Endodermal cell (in vitro differentiated cells): ENCODE measurements around the gene ADAM22. TPM values are rescaled to one million over a fixed set of nuclear protein-coding genes. Genes with fewer than 3 reads are reported as not detected.
"Not testable (repeated sequence)": the region's sequence is repeated elsewhere in the genome, so short reads cannot be mapped to it uniquely, and the experiment has no call there.

Source experiments
- DNase-seq: peaks from one replicate; pipeline ENCODE4 v3.0.0-alpha.2; 2017
- H3K27ac ChIP-seq: 2 replicates; pipeline ENCODE4 v1.5.1; 2013; ENCODE audit warnings: mild to moderate bottlenecking, low read depth, low read length, moderate library complexity
- H3K27me3 ChIP-seq: 2 replicates; pipeline ENCODE4 v1.6.1; 2013; ENCODE audit warnings: mild to moderate bottlenecking, low read length, moderate library complexity; ENCODE audit not compliant: insufficient read depth, control insufficient read depth, poor library complexity, severe bottlenecking
- H3K36me3 ChIP-seq: 2 replicates; pipeline ENCODE4 v1.7.0; 2013; ENCODE audit warnings: mild to moderate bottlenecking, low read length, moderate library complexity; ENCODE audit not compliant: control insufficient read depth, insufficient read depth
- H3K4me1 ChIP-seq: one replicate; pipeline ENCODE4 v1.7.0; 2013; ENCODE audit warnings: low read length; ENCODE audit not compliant: control insufficient read depth, insufficient read depth
- H3K4me3 ChIP-seq: 2 replicates; pipeline ENCODE4 v1.5.1; 2013; ENCODE audit warnings: mild to moderate bottlenecking, low read length, moderate library complexity
- H3K9ac ChIP-seq: 2 replicates; pipeline ENCODE4 v1.6.1; 2013; ENCODE audit warnings: mild to moderate bottlenecking, low read length, moderate library complexity; ENCODE audit not compliant: poor library complexity, severe bottlenecking; ENCODE audit errors: extremely low read depth
- H3K9me3 ChIP-seq: 2 replicates; pipeline ENCODE4 v1.6.1; 2013; ENCODE audit warnings: mild to moderate bottlenecking, low read length, moderate library complexity; ENCODE audit not compliant: control insufficient read depth
- H3K27ac Mint-ChIP-seq: 2 replicates; pipeline ENCODE4 v1.8.0; 2020; ENCODE audit warnings: mixed read lengths
- H3K27me3 Mint-ChIP-seq: 2 replicates; pipeline ENCODE4 v1.8.0; 2021; ENCODE audit warnings: mild to moderate bottlenecking, mixed read lengths; ENCODE audit not compliant: insufficient read depth
- H3K36me3 Mint-ChIP-seq: 2 replicates; pipeline ENCODE4 v1.8.0; 2020; ENCODE audit warnings: low read depth, mixed read lengths
- H3K4me1 Mint-ChIP-seq: 2 replicates; pipeline ENCODE4 v1.8.0; 2020; ENCODE audit warnings: mixed read lengths
- H3K4me3 Mint-ChIP-seq: 2 replicates; pipeline ENCODE4 v1.8.0; 2020; ENCODE audit warnings: mild to moderate bottlenecking, moderate library complexity, mixed read lengths
- H3K9me3 Mint-ChIP-seq: 2 replicates; pipeline ENCODE4 v1.8.0; 2020; ENCODE audit warnings: mild to moderate bottlenecking, mixed read lengths
- CTCF ChIP-seq: fragments of 200-600 bp; sonication (generic); conservative IDR thresholded peaks from 2 replicates; pipeline ENCODE4 v1.5.0; 2021; ENCODE audit warnings: antibody characterized with exemption, mild to moderate bottlenecking
- WGBS, 2 experiments: methylation state at CpG; one replicate each; pipeline versions ENCODE4 v1.1.5 to v1.1.7; 2013; ENCODE audit warnings: missing lambda C conversion rate in 2 of 2, mixed read lengths in 1 of 2; ENCODE audit not compliant: insufficient coverage in 1 of 2, insufficient read length in 1 of 2; 5-methylcytosine and 5-hydroxymethylcytosine counted together
- total RNA-seq, 2 donors: library from RNA; stranded (reverse); fragmentation: NEBNext Ultra II Directional in 1 of 2; extraction: Animal tissue kit (Norgen Biotek cat#: 25700) in 1 of 2; gene quantifications; 2 replicates in 1 of 2; 3 replicates in 1 of 2; pipeline ENCODE4 v1.2.1, GENCODE V29; 2021

ADAM22 gene
- total RNA-seq, 2 donors from 2014 or later: 10.9 to 11.5 TPM

GRCh38 chr7:88153378-88153777, 219.3 kb downstream of the ADAM22 start:
- H3K4me3 Mint-ChIP-seq: no peak overlapping the region
- peaks cover 2% of the 10 kb centered on the region for H3K9me3 ChIP-seq
- no peaks in the 10 kb centered on the region for H3K27me3 ChIP-seq
- no peak overlapping the region for H3K27ac Mint-ChIP-seq
- peaks cover 5% of the 10 kb centered on the region for H3K36me3 Mint-ChIP-seq
- no peaks in the 10 kb centered on the region for H3K36me3 ChIP-seq
- no peaks in the 10 kb centered on the region for H3K4me1 ChIP-seq
- no peak overlapping the region for H3K9ac ChIP-seq
- H3K4me3 ChIP-seq: no peak overlapping the region
- peaks cover 11% of the 10 kb centered on the region for H3K4me1 Mint-ChIP-seq
- H3K9me3 Mint-ChIP-seq: peaks cover 5% of the 10 kb centered on the region
- no peaks in the 10 kb centered on the region for H3K27me3 Mint-ChIP-seq
- DNase-seq: no peak
- no peak overlapping the region for H3K27ac ChIP-seq
- TF ChIP-seq CTCF: no peak

GRCh38 chr7:88155756-88156155, 221.7 kb downstream of the ADAM22 start:
- no peak overlapping the region for H3K9ac ChIP-seq
- no peak overlapping the region for H3K27ac ChIP-seq
- H3K36me3 ChIP-seq: no peaks in the 10 kb centered on the region
- no peaks in the 10 kb centered on the region for H3K4me1 ChIP-seq
- no peak overlapping the region for H3K27ac Mint-ChIP-seq
- peaks cover 21% of the 10 kb centered on the region for H3K9me3 Mint-ChIP-seq
- H3K4me3 Mint-ChIP-seq: no peak overlapping the region
- 90 to 97% methylated on average over 3 to 4 of the region's 4 CpGs for WGBS, 2 experiments
- no peaks in the 10 kb centered on the region for H3K27me3 Mint-ChIP-seq
- H3K4me1 Mint-ChIP-seq: peaks cover 11% of the 10 kb centered on the region
- H3K4me3 ChIP-seq: no peak overlapping the region
- peaks cover 17% of the 10 kb centered on the region for H3K36me3 Mint-ChIP-seq
- no peak for DNase-seq
- H3K27me3 ChIP-seq: no peaks in the 10 kb centered on the region
- peaks cover 7% of the 10 kb centered on the region for H3K9me3 ChIP-seq
- TF ChIP-seq CTCF: no peak

- Mint-ChIP-seq H3K27ac (no peak overlapping the region), H3K4me1 (peaks cover 5% of the 10 kb centered on the region), H3K36me3 (peaks cover 17% of the 10 kb centered on the region), H3K27me3 (no peaks in the 10 kb centered on the region), H3K9me3 (peaks cover 23% of the 10 kb centered on the region), H3K4me3 (no peak overlapping the region)
- no peak for DNase-seq
- H3K4me3 ChIP-seq: no peak overlapping the region
- H3K36me3 ChIP-seq: no peaks in the 10 kb centered on the region
- no peak for TF ChIP-seq CTCF
- H3K27me3 ChIP-seq: no peaks in the 10 kb centered on the region
- peaks cover 7% of the 10 kb centered on the region for H3K9me3 ChIP-seq
- no peak overlapping the region for H3K27ac ChIP-seq
- WGBS, 2 experiments: 56% methylated on average over 1 of the region's 1 CpG; no CpG with 5 or more reads in 1 of the 2 experiments
- no peak overlapping the region for H3K9ac ChIP-seq
- H3K4me1 ChIP-seq: no peaks in the 10 kb centered on the region
Measured at GRCh38 chr7:88156356-88156755, 222.3 kb downstream of the ADAM22 start.

- not testable (repeated sequence) for H3K27me3 Mint-ChIP-seq, H3K9me3 ChIP-seq, H3K27ac ChIP-seq, H3K4me3 ChIP-seq, H3K4me1 Mint-ChIP-seq, H3K4me1 ChIP-seq, H3K27ac Mint-ChIP-seq, H3K4me3 Mint-ChIP-seq, H3K36me3 ChIP-seq, DNase-seq, H3K9ac ChIP-seq, H3K27me3 ChIP-seq
- WGBS, 2 experiments: 87 to 100% methylated on average over 1 to 2 of the region's 2 CpGs
- peaks cover 16% of the 10 kb centered on the region for H3K36me3 Mint-ChIP-seq
- peaks cover 30% of the 10 kb centered on the region for H3K9me3 Mint-ChIP-seq
Measured at GRCh38 chr7:88159741-88160140, 225.7 kb downstream of the ADAM22 start.
